ENCODE results near the gene SCYGR4. TPM values are rescaled to one million over a fixed set of nuclear protein-coding genes. Genes with fewer than 3 reads are reported as not detected.
A peak's percentile ranks its signal among the peaks of the same experiment; 100 is the strongest.

The SCYGR4 gene
- total and polyA plus RNA-seq, 9 of the 15 experiments (the other 6 are each of a cell fraction or from before 2014, with no cell fraction given): 0.09 TPM; not detected in 8

- intact Hi-C loops (cut with micrococcal nuclease): loop anchor here (5.0 kb wide), 3 partner anchors 173 to 248 kb away; no protein-coding TSS in a partner anchor
- no peaks in the 10 kb centered on the region for H3K9me1 ChIP-seq (ENCODE audit: control insufficient read depth, insufficient read depth, low read length)
- TF ChIP-seq ZBTB9 (CRISPR knock-in tag; IDR thresholded peaks at IDR 0.05) (no peak), ZNF695 (CRISPR knock-in tag; IDR thresholded peaks at IDR 0.05) (no peak), FOSL1 (tag; conservative IDR thresholded peaks at IDR 0.05) (peak; percentile 85), FOXP1 (CRISPR knock-in tag; IDR thresholded peaks at IDR 0.05) (no peak), NR2C2 (CRISPR knock-in tag; IDR thresholded peaks at IDR 0.05) (no peak), NR2C2 (tag; IDR thresholded peaks at IDR 0.05) (0 out of 2 replicates have a peak, but pooled peaks have one; percentile 16), CEBPG (CRISPR knock-in tag; IDR thresholded peaks at IDR 0.05) (no peak), CEBPG (tag; conservative IDR thresholded peaks at IDR 0.05 in 1 of 2, IDR thresholded peaks at IDR 0.05 in 1 of 2) (0 out of 4 replicates have a peak, but pooled peaks of 1 of the 2 experiments have one; percentile 25), SMAD3 (CRISPR knock-in tag; conservative IDR thresholded peaks at IDR 0.05) (no peak), SMAD2 (IDR thresholded peaks at IDR 0.05; ENCODE audit: low read depth, low read length) (no peak), IFI16 (CRISPR knock-in tag; IDR thresholded peaks at IDR 0.05) (no peak), ATF3 (IDR thresholded peaks at IDR 0.05) (peak; percentile 73), ATF3 (CRISPR knock-in tag; conservative IDR thresholded peaks at IDR 0.05) (no peak), U2AF2 (optimal IDR thresholded peaks at IDR 0.05; ENCODE audit: low read depth, low read length) (no peak), ZNF398 (CRISPR knock-in tag; IDR thresholded peaks at IDR 0.05) (no peak), JUN (IDR thresholded peaks at IDR 0.05; ENCODE audit: borderline replicate concordance, low read depth, low read length) (peak; percentile 62), JUN (CRISPR knock-in tag; IDR thresholded peaks at IDR 0.05; ENCODE audit: borderline replicate concordance) (no peak), ZKSCAN8 (CRISPR knock-in tag; IDR thresholded peaks at IDR 0.05) (no peak), GABPB1 (CRISPR knock-in tag; IDR thresholded peaks at IDR 0.05) (no peak), BRCA1 (IDR thresholded peaks at IDR 0.05) (no peak), BRCA1 (CRISPR knock-in tag; IDR thresholded peaks at IDR 0.05) (no peak)
Observed at GRCh38 chr2:227655454-227655853, 38.2 kb downstream of the SCYGR4 start.

More at GRCh38 chr2:227655454-227655853, 38.2 kb downstream of the SCYGR4 start:
- FAIRE-seq (no peak), ATAC-seq (no peak), DNase-seq (ENCODE audit: extremely low read depth in 1 of 4, low spot score in 3 of 4) (peak in 3 of 4 experiments; percentile 2 to 6 (median 5))
- CTCF ChIA-PET (ENCODE audit: low intra/inter-chr PET ratio): no interaction called here
- no peak overlapping the region for H3K27ac ChIP-seq (ENCODE audit: extremely low read depth, low read depth, low read length)
- POLR2A ChIA-PET: no interaction called here
- no peaks in the 10 kb centered on the region for H3K4me1 ChIP-seq (replicated peaks in 1 of 2; ENCODE audit: control insufficient read depth in 2 of 2, insufficient read depth in 2 of 2, low read length in 2 of 2)
- H3K9ac ChIP-seq (ENCODE audit: insufficient read depth in 1 of 2, low read depth in 2 of 2, low read length in 2 of 2): no peak overlapping the region
- 0% methylated on average over 1 of the region's 1 CpG for WGBS (ENCODE audit: insufficient coverage, low coverage, missing lambda C conversion rate)
- no peak overlapping the region for H3K4me3 ChIP-seq
- in situ Hi-C loops (cut with MboI): no loop called here
- no peaks in the 10 kb centered on the region for H3K27me3 ChIP-seq (ENCODE audit: control insufficient read depth in 2 of 2, insufficient read depth in 2 of 2, low read length in 2 of 2)
- H3K4me2 ChIP-seq (ENCODE audit: insufficient read depth, low read length): no peak overlapping the region
- H4K20me1 ChIP-seq (replicated peaks; ENCODE audit: control insufficient read depth, insufficient read depth, low read length): no peaks in the 10 kb centered on the region
- no peaks in the 10 kb centered on the region for H3K79me2 ChIP-seq (ENCODE audit: control insufficient read depth, insufficient read depth, low read length)
- no peaks in the 10 kb centered on the region for H3K36me3 ChIP-seq (ENCODE audit: control insufficient read depth, insufficient read depth, low read length)
- no peak overlapping the region for H2AFZ ChIP-seq (ENCODE audit: low read depth, low read length)
- no TSS peak for BruUV-seq (replicated peaks)
- no peaks in the 10 kb centered on the region for H3K9me3 ChIP-seq (replicated peaks; ENCODE audit: control insufficient read depth, insufficient read depth, low read depth, low read length)

All from K562 (cell line).